Measurements from ENCODE around the gene MROH7.

The MROH7 gene

GRCh38 chr1:54742282-54742681, 100.7 kb downstream of the MROH7 start:
- no peak for DNase-seq (ENCODE audit: low read depth)

GRCh38 chr1:54743416-54744226, 102.0 kb downstream of the MROH7 start:
- DNase-seq (ENCODE audit: low read depth): no peak

- DNase-seq (ENCODE audit: low read depth): no peak
Observed at GRCh38 chr1:54744696-54745095, 103.1 kb downstream of the MROH7 start.

- DNase-seq (ENCODE audit: low read depth): no peak
Observed at GRCh38 chr1:54745274-54745673, 103.7 kb downstream of the MROH7 start.

- DNase-seq (ENCODE audit: low read depth): no peak
Observed at GRCh38 chr1:54745864-54746263, 104.3 kb downstream of the MROH7 start.

- no peak for DNase-seq (ENCODE audit: low read depth)
Observed at GRCh38 chr1:54748094-54748835, 106.7 kb downstream of the MROH7 start.

GRCh38 chr1:54750596-54750995, 109.0 kb downstream of the MROH7 start:
- no peak for DNase-seq (ENCODE audit: low read depth)

- DNase-seq (ENCODE audit: low read depth): no peak
Observed at GRCh38 chr1:54751426-54751825, 109.8 kb downstream of the MROH7 start.

- no peak for DNase-seq (ENCODE audit: low read depth)
Observed at GRCh38 chr1:54754045-54754444, 112.5 kb downstream of the MROH7 start.

GRCh38 chr1:54754486-54755285, 113.1 kb downstream of the MROH7 start:
- no peak for DNase-seq (ENCODE audit: low read depth)

- DNase-seq (ENCODE audit: low read depth): no peak
Observed at GRCh38 chr1:54757833-54758232, 116.2 kb downstream of the MROH7 start.

- no peak for DNase-seq (ENCODE audit: low read depth)
Observed at GRCh38 chr1:54758678-54759348, 117.2 kb downstream of the MROH7 start.

Measured in fibroblast of the conjunctiva (primary cell).